Esophagus squamous epithelium (tissue), 4 donors: ENCODE measurements around the gene FAS.

Experiments
- CTCF ChIP-seq, 6 experiments: fragments of 450-650 bp in 4 of 6; fragments of 200-600 bp in 2 of 6; sonication (generic) in 2 of 6; IDR thresholded peaks; one replicate each; pipeline ENCODE4 v1.5.1; 2016 to 2019; ENCODE audit warnings: antibody characterized with exemption in 6 of 6, mild to moderate bottlenecking in 4 of 6, moderate library complexity in 4 of 6
- POLR2A ChIP-seq, 4 donors: fragments of 450-650 bp; IDR thresholded peaks; one replicate each; pipeline ENCODE4 v1.6.1; 2017; ENCODE audit warnings: antibody characterized with exemption in 4 of 4, mild to moderate bottlenecking in 4 of 4, moderate library complexity in 3 of 4

DNA sequence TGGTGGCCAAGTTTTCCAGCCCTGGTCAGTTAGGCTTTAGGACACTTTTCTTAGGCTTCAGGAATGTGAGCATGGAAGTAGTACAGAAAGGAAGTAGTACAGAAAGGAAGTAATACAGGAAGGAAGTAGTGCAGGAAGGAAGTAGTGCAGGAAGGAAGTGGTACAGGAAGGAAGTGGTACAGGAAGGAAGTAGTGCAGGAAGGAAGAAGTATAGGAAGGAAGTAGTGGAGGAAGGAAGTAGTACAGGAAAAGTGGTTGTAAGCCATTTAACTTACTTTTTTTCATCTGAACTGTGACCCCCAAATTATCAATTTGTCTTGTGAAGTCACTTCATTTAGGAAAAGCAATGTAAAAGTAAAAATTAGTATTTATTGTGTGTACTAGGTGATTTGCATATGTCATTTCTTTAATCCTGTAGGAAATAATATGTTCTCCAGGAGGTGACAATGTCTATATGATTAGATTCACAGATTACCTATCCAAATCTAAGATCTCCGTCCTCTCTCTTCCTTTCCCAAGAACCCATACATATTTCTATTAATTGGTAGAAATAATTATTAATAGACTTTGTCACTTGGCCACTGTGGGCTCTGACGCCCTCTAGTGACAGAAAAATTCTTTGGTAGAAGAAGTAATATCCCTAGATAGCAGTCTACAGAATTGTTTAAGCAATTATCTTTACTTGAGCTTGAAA is 3.9 kb upstream of the FAS start:
- TF ChIP-seq CTCF (IDR thresholded peaks at IDR 0.05) = peak in 5 of 6 experiments; percentile 58 to 82 (median 72)
- no peak for TF ChIP-seq POLR2A (IDR thresholded peaks at IDR 0.05)
